Measurements from ENCODE around the gene FAM111A.
A peak's percentile ranks its signal among the peaks of the same experiment; 100 is the strongest.
"Not testable (repeated sequence)": the region's sequence is repeated elsewhere in the genome, so short reads cannot be mapped to it uniquely, and the experiment has no call there.

Gene FAM111A

DNA sequence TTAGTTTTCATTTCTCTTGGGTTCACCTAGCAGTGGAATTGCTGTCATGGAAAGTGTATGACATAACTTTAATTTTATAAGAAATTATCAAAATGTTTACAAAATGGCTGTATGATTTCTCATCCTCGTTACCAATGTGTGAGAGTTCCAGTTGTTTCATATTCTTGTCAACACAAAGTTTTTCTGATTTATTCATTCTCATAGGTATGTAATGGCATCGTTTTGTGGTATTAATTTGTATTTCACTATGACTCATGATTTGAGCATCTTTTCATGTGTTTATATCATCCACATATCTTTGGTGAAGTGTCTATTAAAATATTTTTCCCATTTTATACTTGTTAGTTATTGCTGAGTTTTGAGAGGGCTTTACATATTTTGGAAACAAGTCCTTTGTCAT lies 30.2 kb upstream of the FAM111A start:
- DNase-seq (ENCODE audit: low read depth), result no peak
- H3K4me3 ChIP-seq (ENCODE audit: low read length), result no peak overlapping the region
- TF ChIP-seq, protein P1, sequence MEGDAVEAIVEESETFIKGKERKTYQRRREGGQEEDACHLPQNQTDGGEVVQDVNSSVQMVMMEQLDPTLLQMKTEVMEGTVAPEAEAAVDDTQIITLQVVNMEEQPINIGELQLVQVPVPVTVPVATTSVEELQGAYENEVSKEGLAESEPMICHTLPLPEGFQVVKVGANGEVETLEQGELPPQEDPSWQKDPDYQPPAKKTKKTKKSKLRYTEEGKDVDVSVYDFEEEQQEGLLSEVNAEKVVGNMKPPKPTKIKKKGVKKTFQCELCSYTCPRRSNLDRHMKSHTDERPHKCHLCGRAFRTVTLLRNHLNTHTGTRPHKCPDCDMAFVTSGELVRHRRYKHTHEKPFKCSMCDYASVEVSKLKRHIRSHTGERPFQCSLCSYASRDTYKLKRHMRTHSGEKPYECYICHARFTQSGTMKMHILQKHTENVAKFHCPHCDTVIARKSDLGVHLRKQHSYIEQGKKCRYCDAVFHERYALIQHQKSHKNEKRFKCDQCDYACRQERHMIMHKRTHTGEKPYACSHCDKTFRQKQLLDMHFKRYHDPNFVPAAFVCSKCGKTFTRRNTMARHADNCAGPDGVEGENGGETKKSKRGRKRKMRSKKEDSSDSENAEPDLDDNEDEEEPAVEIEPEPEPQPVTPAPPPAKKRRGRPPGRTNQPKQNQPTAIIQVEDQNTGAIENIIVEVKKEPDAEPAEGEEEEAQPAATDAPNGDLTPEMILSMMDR (conservative IDR thresholded peaks at IDR 0.05; ENCODE audit: low read depth, low read length), result no peak

DNA sequence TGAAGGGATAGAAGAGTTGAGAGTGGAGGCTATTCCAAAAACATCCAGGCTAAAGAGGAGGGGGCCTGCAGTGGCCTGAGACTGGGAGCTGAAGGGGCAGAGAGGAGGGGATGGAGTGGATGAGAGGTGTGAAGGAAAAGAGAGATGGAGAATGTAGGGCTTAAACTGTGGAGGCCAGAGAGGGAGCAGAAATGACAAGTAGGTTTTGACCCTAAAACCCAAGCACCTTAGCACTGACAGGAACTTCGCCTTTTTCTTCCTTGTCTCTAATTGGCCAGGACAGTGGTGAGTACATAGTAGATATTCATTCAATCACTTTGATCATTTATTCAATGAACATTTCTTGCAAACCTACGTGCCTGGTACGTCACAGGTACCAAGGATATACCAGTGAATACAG lies 28.3 kb upstream of the FAM111A start:
- TF ChIP-seq, protein P1 (conservative IDR thresholded peaks at IDR 0.05; ENCODE audit: low read depth, low read length), result no peak
- DNase-seq (ENCODE audit: low read depth), result no peak
- H3K4me3 ChIP-seq (ENCODE audit: low read length), result no peak overlapping the region

DNA sequence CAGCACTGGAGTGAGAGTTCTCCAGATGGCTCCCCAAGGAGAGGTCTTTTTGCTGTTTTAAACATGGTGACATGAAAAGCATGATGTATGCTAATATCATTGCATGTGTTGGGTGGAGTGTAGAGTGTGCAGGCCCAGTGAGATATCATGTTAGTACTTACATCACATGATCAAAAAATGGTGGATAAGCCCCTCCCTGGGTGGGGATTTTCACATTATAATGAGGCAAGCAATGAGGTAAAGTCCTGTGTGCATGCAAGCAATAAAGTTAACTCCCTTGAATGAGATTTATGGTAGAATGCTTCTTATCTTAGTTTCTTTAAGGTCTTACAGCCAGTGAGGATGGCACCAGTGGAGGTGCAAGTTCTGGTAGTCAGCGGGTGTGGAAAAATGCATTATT lies 27.1 kb upstream of the FAM111A start:
- TF ChIP-seq, protein P1 (conservative IDR thresholded peaks at IDR 0.05; ENCODE audit: low read depth, low read length), result no peak
- no peak for DNase-seq (ENCODE audit: low read depth)
- H3K4me3 ChIP-seq (ENCODE audit: low read length), result no peak overlapping the region

DNA sequence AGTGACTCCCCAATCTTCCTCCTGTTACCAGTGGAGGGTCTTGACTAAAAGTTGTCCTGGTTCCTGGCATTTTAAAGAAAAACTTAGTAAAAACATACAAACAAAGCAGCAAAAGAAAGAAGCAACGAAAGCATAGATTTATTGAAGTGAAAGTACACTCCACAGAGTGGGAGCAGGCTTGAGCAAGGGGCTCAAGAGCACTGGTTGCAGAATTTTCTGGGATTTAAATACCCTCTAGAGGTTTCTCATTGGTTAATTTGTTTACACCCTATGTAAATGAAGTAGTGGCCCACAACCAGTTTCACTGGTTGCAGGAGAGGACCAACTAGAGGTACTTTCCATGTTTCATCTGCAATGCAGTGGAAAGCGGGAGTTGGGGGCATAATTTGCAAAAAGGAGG lies 24.9 kb upstream of the FAM111A start:
- no peak for DNase-seq (ENCODE audit: low read depth)
- no peak overlapping the region for H3K4me3 ChIP-seq (ENCODE audit: low read length)
- TF ChIP-seq, protein P1 (conservative IDR thresholded peaks at IDR 0.05; ENCODE audit: low read depth, low read length), result no peak

DNA sequence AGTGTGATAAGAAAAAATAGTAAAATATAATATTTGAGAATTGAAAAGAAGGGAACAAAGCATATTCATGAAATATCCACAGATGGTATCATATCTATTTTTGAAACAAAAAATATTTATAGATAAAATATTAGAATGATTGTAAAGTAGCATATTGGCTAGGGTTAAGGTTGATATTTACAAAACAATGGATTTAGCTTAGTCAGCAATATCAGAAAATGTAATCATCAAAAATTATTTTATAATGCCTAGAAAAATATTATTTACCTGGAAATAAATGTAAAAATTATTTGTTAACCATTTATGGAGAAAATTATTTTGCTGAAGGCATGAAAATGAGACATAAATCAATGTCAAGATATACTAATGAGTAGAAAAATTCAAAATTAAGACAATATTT lies 22.8 kb upstream of the FAM111A start:
- no peak overlapping the region for H3K4me3 ChIP-seq (ENCODE audit: low read length)
- TF ChIP-seq, protein P1 (conservative IDR thresholded peaks at IDR 0.05; ENCODE audit: low read depth, low read length), result no peak
- DNase-seq (ENCODE audit: low read depth), result no peak

DNA sequence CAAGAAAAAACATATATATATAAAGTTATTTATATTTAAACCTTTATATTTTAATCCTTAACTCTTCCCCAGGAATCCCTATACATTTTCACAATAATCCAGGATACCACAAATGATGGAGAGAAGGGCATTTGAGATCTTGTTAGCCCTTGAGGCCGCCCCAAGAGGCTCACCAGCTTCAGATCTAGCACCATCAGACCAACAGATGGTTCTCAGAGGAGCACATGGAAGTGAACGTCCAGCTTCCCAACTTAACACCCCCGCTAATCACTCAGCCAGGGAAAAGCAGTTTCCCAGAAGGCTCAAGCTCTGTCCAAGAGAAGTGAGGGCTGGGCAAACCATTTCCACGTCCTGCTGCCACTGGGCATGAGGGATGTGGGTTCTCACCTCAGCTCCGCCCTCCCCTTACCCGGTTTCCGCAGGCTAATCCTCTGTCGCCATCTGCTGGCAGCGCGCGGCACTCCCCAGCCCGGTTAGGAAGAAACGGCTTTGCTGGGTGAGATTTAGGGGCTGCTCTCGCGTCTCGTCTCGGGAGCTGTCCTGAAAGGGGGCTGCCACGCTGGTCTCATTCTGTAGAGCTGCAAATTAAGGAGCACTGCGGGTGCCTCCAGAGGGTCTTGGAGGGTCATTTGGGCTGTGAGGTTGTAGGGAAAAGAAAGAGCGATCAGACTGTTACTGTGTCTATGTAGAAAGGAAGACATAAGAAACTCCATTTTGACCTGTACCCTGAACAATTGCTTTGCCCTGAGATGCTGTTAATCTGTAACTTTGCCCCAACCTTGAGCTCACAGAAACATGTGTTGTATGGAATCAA lies 6.8 kb upstream of the FAM111A start:
- TF ChIP-seq, protein P1 (conservative IDR thresholded peaks at IDR 0.05; ENCODE audit: low read depth, low read length), result peak; percentile 100
- no peak overlapping the region for H3K4me3 ChIP-seq (ENCODE audit: low read length)
- peak; percentile 18 for DNase-seq (ENCODE audit: low read depth)

DNA sequence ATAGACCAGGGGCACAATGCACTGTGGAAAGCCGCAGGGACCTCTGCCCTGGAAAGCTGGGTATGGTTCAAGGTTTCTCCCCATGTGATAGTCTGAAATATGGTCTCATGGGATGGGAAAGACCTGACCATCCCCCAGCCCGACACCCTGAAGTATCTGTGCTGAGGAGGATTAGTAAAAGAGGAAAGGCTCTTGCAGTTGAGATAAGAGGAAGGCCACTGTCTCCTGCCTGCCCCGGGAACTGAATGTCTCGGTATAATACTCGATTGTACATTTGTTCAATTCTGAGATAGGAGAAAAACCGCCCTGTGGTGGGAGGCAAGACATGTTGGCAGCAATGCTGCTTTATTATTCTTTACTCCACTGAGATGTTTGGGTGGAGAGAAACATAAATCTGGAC lies 6.1 kb upstream of the FAM111A start:
- not testable (repeated sequence) for DNase-seq (ENCODE audit: low read depth); H3K4me3 ChIP-seq (ENCODE audit: low read length)
